Kasumi-1 (cell line): ENCODE measurements around the gene HTR6.

ENCODE experiments used
- DNase-seq, 2 experiments: peaks; one replicate each; lab custom pipeline; 2025; lab: John Stamatoyannopoulos, UW

HTR6 gene

DNA sequence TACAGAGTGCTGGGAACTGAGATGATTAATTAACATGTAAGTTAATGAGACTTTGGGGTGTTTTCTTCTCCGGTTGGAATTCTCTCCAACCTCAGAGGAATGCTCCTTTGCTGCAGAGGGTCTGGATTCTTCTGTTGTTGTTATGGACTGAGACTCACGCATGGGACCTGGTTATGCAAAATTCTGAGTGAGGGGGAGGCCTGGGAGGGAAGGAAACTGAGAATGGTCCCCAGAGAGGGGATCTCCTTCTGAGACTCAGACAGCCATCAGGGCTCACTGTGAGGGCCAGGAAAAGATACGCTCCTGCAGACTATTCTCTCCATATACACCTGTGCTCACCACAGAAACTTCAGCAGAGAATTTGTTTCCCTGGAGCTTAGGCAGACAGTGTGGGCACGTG, 56.3 kb downstream of the HTR6 start:
- DNase-seq, result no peak

- no peak for DNase-seq
Measured at GRCh38 chr1:19723874-19724273, 59.2 kb downstream of the HTR6 start.

- DNase-seq, result no peak
Measured at GRCh38 chr1:19725606-19726005, 60.9 kb downstream of the HTR6 start.

DNA sequence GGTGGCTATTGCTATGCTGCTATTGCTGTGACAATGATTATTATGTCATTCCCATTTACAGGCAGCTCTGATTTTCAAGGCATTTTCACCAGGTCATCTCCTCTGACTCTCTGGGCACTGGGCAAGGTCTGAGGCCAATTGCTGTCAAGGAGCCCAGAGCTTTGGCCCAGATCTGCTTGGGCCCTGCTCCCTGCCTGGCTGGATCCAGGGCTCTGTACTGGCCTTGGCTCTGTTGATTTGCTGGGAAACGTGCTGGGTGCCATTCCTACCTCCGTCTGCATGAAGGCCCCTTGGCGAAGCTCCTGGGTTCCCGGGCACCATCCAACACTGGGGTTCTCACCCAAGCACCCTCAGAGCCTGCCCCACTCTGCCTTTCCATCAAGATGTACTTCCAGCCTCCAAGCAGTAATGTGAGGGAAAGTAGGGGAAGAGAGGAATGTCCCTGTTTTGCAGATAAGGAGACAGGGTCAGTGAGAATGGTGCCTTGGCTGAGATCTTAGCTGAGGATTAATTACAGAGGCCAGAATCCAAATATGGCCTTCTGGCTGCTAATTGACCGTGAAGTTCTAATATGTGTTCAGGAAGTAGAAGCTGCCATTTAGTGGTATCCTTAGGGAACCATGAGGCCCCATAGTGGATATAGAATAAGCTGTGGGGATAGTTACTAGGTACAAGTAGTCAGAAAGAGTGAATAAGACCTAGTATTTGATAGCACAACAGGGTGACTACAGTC, 63.9 kb downstream of the HTR6 start:
- no peak for DNase-seq

DNA sequence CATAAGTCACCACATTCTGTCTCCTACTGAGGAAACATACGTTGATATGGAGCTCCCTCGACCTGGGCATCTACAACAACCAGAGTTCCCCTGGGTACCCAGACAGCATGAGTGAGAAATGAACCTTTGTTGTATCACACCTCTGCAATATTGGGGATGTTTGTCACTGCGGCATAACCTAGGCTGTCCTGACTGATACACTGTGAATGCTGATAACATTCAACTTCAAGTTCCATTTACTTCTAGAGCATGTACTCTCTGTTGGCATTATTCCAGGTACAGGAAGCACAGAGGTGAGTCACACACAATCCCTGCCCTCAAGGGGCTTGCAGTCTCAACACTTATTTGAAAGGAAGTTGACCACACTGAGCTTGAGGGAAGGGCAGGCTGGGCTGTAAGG, 65.6 kb downstream of the HTR6 start:
- no peak for DNase-seq
